Hair follicle dermal papilla cell (primary cell): ENCODE measurements around the gene COL5A1. TPM values are rescaled to one million over a fixed set of nuclear protein-coding genes. Genes with fewer than 3 reads are reported as not detected.

Experiments
- small RNA-seq: library from RNA; depleted of rRNA; stranded (forward); fragments of <200 nt; gene quantifications from one replicate; pipeline ENCODE3, GENCODE V24; 2012
- total RNA-seq: library from RNA; depleted of rRNA; stranded (reverse); fragments of >200 nt; gene quantifications from 2 replicates; pipeline ENCODE4 v1.2.3, GENCODE V29; 2012

The COL5A1 gene
- 249 and 339 TPM in 2 replicates for total RNA-seq

GRCh38 chr9:134641173-134641989, at the start of gene COL5A1:
COL5A1 (plus strand) TSS chr9:134641803; CDS start chr9:134642188, 385 bp downstream.

GRCh38 chr9:134880484-134881312, 239.1 kb downstream of the COL5A1 start, which contains the start of gene FCN2:
FCN2 (plus strand) TSS chr9:134880810; CDS start chr9:134880822, 12 bp downstream.

Small RNAs within 50 kb of the gene (small RNA-seq; reads per million reads assigned to genes)
- not detected for gene AL603650.1
- gene MIR3689A = not detected
- not detected for gene MIR3689B
- not detected for gene MIR3689C
- not detected for gene MIR3689D1
- gene MIR3689D2 = not detected
- not detected for gene MIR3689E
- not detected for gene MIR3689F

Other genes starting within 250 kb of the COL5A1 start
- gene FCN2, start 239.0 kb downstream of the COL5A1 start, total RNA-seq = 0.24 TPM in 1 of 2 replicates, not detected in the other